Left lung (tissue), 10 donors: ENCODE results near the gene RASGRF2. TPM values are rescaled to one million over a fixed set of nuclear protein-coding genes. Genes with fewer than 3 reads are reported as not detected.
A peak's percentile ranks its signal among the peaks of the same experiment; 100 is the strongest.

ENCODE experiments used
- ATAC-seq: fragments of 200-7000 bp; cut with Tn5 transposase; one replicate; pipeline ENCODE4 v1.9.1; 2020; ENCODE audit warnings: moderate library complexity
- DNase-seq, 4 donors: peaks; one replicate each; pipeline ENCODE4 v3.0.0-alpha.2; 2013 to 2020
- H3K27ac ChIP-seq, 2 donors: fragments of 200-600 bp; sonication (generic) in 1 of 2; one replicate each; pipeline versions ENCODE4 v1.5.0 to v1.8.0; 2020 to 2021
- H3K27me3 ChIP-seq, 2 donors: fragments of 200-600 bp; sonication (generic) in 1 of 2; one replicate each; pipeline versions ENCODE4 v1.5.0 to v1.8.0; 2020 to 2021
- H3K36me3 ChIP-seq, 2 donors: fragments of 200-600 bp; sonication (generic) in 1 of 2; one replicate each; pipeline versions ENCODE4 v1.5.0 to v1.8.0; 2020 to 2021
- H3K4me1 ChIP-seq, 2 donors: fragments of 200-600 bp; one replicate each; pipeline ENCODE4 v1.8.0; 2021
- H3K4me3 ChIP-seq, 2 donors: fragments of 200-600 bp; sonication (generic) in 1 of 2; one replicate each; pipeline versions ENCODE4 v1.5.0 to v1.8.0; 2020 to 2021; ENCODE audit warnings: mild to moderate bottlenecking in 1 of 2
- H3K9me3 ChIP-seq, 2 donors: fragments of 200-600 bp; sonication (generic) in 1 of 2; one replicate each; pipeline versions ENCODE4 v1.5.0 to v1.8.0; 2020 to 2021
- intact Hi-C, 2 donors: fragments of 100-400 bp; cut with DNase I; formaldehyde crosslinking; loops; one replicate each; pipeline versions ENCODE4 v1.11.2 to v1.14.2; 2022
- polyA plus RNA-seq, 6 donors: library from polyadenylated mRNA; unstranded; fragments of 120-200 nt; gene quantifications; one replicate each; pipeline ENCODE4 v1.2.1, GENCODE V29; 2013; ENCODE audit not compliant: insufficient read length in 6 of 6
- total RNA-seq, 2 donors: library from RNA; stranded (reverse); fragmentation: NEBNext Ultra II Directional; extraction: Animal tissue kit (Norgen Biotek cat#: 25700); gene quantifications; one replicate each; pipeline ENCODE4 v1.2.1, GENCODE V29; 2021
- TF ChIP-seq, protein P1 (sequence below), 2 donors: fragments of 200-600 bp; sonication (generic) in 1 of 2; IDR thresholded peaks; one replicate each; pipeline versions ENCODE4 v1.5.0 to v1.8.0; 2021; ENCODE audit warnings: antibody characterized with exemption in 2 of 2
- donor health status: DM: no; HTN: yes; CAD: no.
- donor health status: DM: no; HTN: no; CAD: no.

The RASGRF2 gene
- total and polyA plus RNA-seq, 8 donors, result 1.3 to 7.5 (median 2.8) TPM

- no peak for ATAC-seq
- TF ChIP-seq, protein P1, sequence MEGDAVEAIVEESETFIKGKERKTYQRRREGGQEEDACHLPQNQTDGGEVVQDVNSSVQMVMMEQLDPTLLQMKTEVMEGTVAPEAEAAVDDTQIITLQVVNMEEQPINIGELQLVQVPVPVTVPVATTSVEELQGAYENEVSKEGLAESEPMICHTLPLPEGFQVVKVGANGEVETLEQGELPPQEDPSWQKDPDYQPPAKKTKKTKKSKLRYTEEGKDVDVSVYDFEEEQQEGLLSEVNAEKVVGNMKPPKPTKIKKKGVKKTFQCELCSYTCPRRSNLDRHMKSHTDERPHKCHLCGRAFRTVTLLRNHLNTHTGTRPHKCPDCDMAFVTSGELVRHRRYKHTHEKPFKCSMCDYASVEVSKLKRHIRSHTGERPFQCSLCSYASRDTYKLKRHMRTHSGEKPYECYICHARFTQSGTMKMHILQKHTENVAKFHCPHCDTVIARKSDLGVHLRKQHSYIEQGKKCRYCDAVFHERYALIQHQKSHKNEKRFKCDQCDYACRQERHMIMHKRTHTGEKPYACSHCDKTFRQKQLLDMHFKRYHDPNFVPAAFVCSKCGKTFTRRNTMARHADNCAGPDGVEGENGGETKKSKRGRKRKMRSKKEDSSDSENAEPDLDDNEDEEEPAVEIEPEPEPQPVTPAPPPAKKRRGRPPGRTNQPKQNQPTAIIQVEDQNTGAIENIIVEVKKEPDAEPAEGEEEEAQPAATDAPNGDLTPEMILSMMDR (IDR thresholded peaks at IDR 0.05), result no peak
These were observed 249.8 kb downstream of the RASGRF2 start for GRCh38 chr5:81209869-81210493.

GRCh38 chr5:81212211-81212751 is 252.1 kb downstream of the RASGRF2 start:
- no peak overlapping the region for H3K27ac ChIP-seq
- ATAC-seq (peak; percentile 94), DNase-seq (peak in 1 of 4 donors; percentile 52)
- no peaks in the 10 kb centered on the region for H3K4me1 ChIP-seq
- no peaks in the 10 kb centered on the region for H3K27me3 ChIP-seq
- no peaks in the 10 kb centered on the region for H3K9me3 ChIP-seq
- TF ChIP-seq, protein P1 (IDR thresholded peaks at IDR 0.05), result no peak
- H3K4me3 ChIP-seq, result no peak overlapping the region
- H3K36me3 ChIP-seq, result no peaks in the 10 kb centered on the region
- intact Hi-C loops, result no loop called here

More at GRCh38 chr5:81209869-81210493, 249.8 kb downstream of the RASGRF2 start:
- intact Hi-C loops, result no loop called here
- H3K9me3 ChIP-seq, result no peaks in the 10 kb centered on the region
- H3K27me3 ChIP-seq, result no peaks in the 10 kb centered on the region
- DNase-seq, result no peak
- H3K36me3 ChIP-seq, result no peaks in the 10 kb centered on the region
- H3K4me3 ChIP-seq, result no peak overlapping the region
- H3K27ac ChIP-seq, result no peak overlapping the region
- no peaks in the 10 kb centered on the region for H3K4me1 ChIP-seq

GRCh38 chr5:81213070-81213469 is 252.9 kb downstream of the RASGRF2 start:
- Histone ChIP-seq H3K4me1 (no peaks in the 10 kb centered on the region), H3K27me3 (no peaks in the 10 kb centered on the region), H3K9me3 (no peaks in the 10 kb centered on the region), H3K4me3 (no peak overlapping the region), H3K36me3 (no peaks in the 10 kb centered on the region), H3K27ac (no peak overlapping the region)
- no peak for DNase-seq
- peak; percentile 82 for ATAC-seq
- intact Hi-C loops, result no loop called here
- TF ChIP-seq, protein P1 (IDR thresholded peaks at IDR 0.05), result no peak

DNA sequence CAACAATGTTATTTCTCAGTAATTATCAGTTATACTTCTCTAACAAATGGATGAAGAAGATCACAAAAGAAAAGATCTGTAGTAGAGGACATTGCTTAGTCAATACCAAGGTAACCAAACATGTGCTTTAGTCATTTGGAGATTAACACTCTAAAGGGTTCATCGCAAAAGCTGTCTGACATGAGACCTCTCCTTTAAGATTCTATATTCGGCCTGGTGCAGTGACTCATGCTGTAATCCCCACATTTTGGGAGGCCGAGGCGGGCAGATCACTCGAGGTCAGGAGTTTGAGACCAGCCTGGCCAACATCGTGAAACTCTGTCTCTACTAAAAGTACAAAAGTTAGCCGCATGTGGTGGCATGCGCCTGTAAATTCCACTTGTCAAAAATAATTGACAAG is 254.7 kb downstream of the RASGRF2 start:
- no peaks in the 10 kb centered on the region for H3K27me3 ChIP-seq
- intact Hi-C loops, result no loop called here
- H3K36me3 ChIP-seq, result no peaks in the 10 kb centered on the region
- H3K9me3 ChIP-seq, result no peaks in the 10 kb centered on the region
- H3K4me3 ChIP-seq, result no peak overlapping the region
- H3K27ac ChIP-seq, result no peak overlapping the region
- no peak for DNase-seq
- no peaks in the 10 kb centered on the region for H3K4me1 ChIP-seq
- no peak for ATAC-seq
- TF ChIP-seq, protein P1 (IDR thresholded peaks at IDR 0.05), result no peak

GRCh38 chr5:81216152-81216551 is 256.0 kb downstream of the RASGRF2 start:
- Histone ChIP-seq H3K27ac (no peak overlapping the region), H3K27me3 (no peaks in the 10 kb centered on the region), H3K9me3 (no peaks in the 10 kb centered on the region), H3K36me3 (no peaks in the 10 kb centered on the region), H3K4me3 (no peak overlapping the region), H3K4me1 (no peaks in the 10 kb centered on the region)
- DNase-seq (no peak), ATAC-seq (no peak)
- intact Hi-C loops, result no loop called here
- TF ChIP-seq, protein P1 (IDR thresholded peaks at IDR 0.05), result no peak
